ENCODE measurements around the gene PRKCE.

The PRKCE gene

GRCh38 chr2:46071074-46071473 lies 419.6 kb downstream of the PRKCE start:
- DNase-seq (ENCODE audit: low read depth, low spot score): no peak

- DNase-seq (ENCODE audit: low read depth, low spot score): no peak
These were observed 420.8 kb downstream of the PRKCE start for GRCh38 chr2:46072101-46072820.

- peak; percentile 75 for DNase-seq (ENCODE audit: low read depth, low spot score)
These were observed 422.1 kb downstream of the PRKCE start for GRCh38 chr2:46073540-46074046.

GRCh38 chr2:46074501-46074900 lies 423.0 kb downstream of the PRKCE start:
- no peak for DNase-seq (ENCODE audit: low read depth, low spot score)

GRCh38 chr2:46075848-46076247 lies 424.4 kb downstream of the PRKCE start:
- DNase-seq (ENCODE audit: low read depth, low spot score): no peak

- DNase-seq (ENCODE audit: low read depth, low spot score): no peak
These were observed 424.8 kb downstream of the PRKCE start for GRCh38 chr2:46076251-46076650.

- no peak for DNase-seq (ENCODE audit: low read depth, low spot score)
These were observed 425.4 kb downstream of the PRKCE start for GRCh38 chr2:46076875-46077274.

- no peak for DNase-seq (ENCODE audit: low read depth, low spot score)
These were observed 426.1 kb downstream of the PRKCE start for GRCh38 chr2:46077522-46078107.

GRCh38 chr2:46079985-46080560 lies 428.6 kb downstream of the PRKCE start:
- DNase-seq (ENCODE audit: low read depth, low spot score): no peak

- DNase-seq (ENCODE audit: low read depth, low spot score): no peak
These were observed 431.3 kb downstream of the PRKCE start for GRCh38 chr2:46082531-46083485.

- no peak for DNase-seq (ENCODE audit: low read depth, low spot score)
These were observed 435.1 kb downstream of the PRKCE start for GRCh38 chr2:46086578-46087070.

- DNase-seq (ENCODE audit: low read depth, low spot score): no peak
These were observed 436.0 kb downstream of the PRKCE start for GRCh38 chr2:46087492-46087891.

- no peak for DNase-seq (ENCODE audit: low read depth, low spot score)
These were observed 439.5 kb downstream of the PRKCE start for GRCh38 chr2:46091004-46091403.

GRCh38 chr2:46091961-46092667 lies 440.6 kb downstream of the PRKCE start:
- DNase-seq (ENCODE audit: low read depth, low spot score): no peak

GRCh38 chr2:46094689-46095088 lies 443.2 kb downstream of the PRKCE start:
- no peak for DNase-seq (ENCODE audit: low read depth, low spot score)

GRCh38 chr2:46095830-46096229 lies 444.4 kb downstream of the PRKCE start:
- DNase-seq (ENCODE audit: low read depth, low spot score): no peak

GRCh38 chr2:46096260-46096659 lies 444.8 kb downstream of the PRKCE start:
- no peak for DNase-seq (ENCODE audit: low read depth, low spot score)

- DNase-seq (ENCODE audit: low read depth, low spot score): peak; percentile 83
These were observed 446.4 kb downstream of the PRKCE start for GRCh38 chr2:46097714-46098480.

GRCh38 chr2:46098621-46099062 lies 447.2 kb downstream of the PRKCE start:
- no peak for DNase-seq (ENCODE audit: low read depth, low spot score)

- no peak for DNase-seq (ENCODE audit: low read depth, low spot score)
These were observed 450.2 kb downstream of the PRKCE start for GRCh38 chr2:46101557-46102220.

Measured in smooth muscle cell of the brain vasculature (primary cell).